ENCODE results near the gene ZSCAN10. TPM values are rescaled to one million over a fixed set of nuclear protein-coding genes. Genes with fewer than 3 reads are reported as not detected.
"Not testable (repeated sequence)": the region's sequence is repeated elsewhere in the genome, so short reads cannot be mapped to it uniquely, and the experiment has no call there.

The ZSCAN10 gene
- total and polyA plus RNA-seq, 2 donors = not detected

DNA sequence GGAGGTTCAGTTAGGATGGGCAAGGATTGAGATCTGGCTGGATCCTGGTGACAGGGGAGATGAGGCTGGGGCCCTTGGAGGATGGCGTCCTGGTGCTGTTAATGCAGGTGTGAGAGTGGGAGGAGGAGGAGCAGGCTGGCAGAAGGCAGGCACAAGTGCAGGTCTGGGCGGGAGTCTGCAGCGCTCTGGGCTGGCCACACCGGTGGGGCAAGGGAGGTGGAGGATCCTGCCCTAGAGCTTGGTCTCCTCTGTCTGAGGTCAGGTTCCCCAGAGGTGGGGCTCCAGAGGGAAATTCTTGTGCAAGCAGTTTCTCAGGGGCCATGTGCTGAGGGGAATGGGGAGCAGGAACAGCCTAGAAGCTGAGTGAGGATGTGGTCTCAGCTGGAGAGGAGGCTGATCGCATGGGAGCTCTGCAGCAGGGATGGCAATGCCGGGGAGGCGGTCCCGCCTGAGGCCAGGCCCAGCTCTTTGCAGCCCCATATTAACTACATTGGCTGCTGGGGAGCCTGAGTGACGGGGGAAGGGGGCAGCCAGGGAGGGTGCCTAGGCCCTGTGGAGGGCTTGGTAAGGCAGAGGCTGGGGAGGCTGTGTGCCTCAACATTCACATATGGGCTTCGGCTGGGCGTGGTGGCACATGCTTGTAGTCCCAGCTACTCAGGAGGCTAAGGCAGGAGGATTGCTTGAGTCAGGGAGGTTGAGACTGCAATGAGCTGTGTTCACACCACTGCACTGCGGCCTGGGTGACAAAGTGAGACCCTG lies 46.3 kb downstream of the ZSCAN10 start:
- H3K4me3 ChIP-seq (ENCODE audit: low read depth, low read length); H3K4me1 ChIP-seq (ENCODE audit: insufficient read depth); DNase-seq (ENCODE audit: extremely low spot score); H3K36me3 ChIP-seq (ENCODE audit: insufficient read depth); H3K27ac ChIP-seq (ENCODE audit: low read depth): not testable (repeated sequence)
- 76% methylated on average over 11 of the region's 12 CpGs for WGBS

DNA sequence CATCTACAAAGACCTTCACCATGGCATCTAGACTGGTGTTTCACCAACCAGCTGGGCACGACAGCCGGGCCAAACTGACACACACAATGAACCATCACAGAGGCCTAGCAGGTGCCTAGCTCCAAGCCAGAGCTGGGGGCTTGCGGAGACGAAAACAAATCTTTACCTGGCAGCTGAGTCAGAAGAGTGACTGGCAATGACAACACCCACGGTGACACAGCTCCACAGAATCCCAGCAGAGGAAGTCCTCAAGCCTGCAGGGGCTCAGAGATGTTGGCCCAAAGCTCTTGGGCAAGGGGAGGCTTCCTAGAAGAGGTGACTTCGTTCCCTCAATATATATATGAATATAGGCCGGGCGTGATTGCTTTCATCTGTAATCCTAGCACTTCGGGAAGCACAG lies 47.6 kb downstream of the ZSCAN10 start:
- H3K27ac ChIP-seq (ENCODE audit: low read depth) = no peak overlapping the region
- WGBS = 88% methylated on average over 9 of the region's 9 CpGs
- DNase-seq (ENCODE audit: extremely low spot score) = no peak
- H3K4me3 ChIP-seq (ENCODE audit: low read depth, low read length) = no peak overlapping the region
- H3K4me1 ChIP-seq (ENCODE audit: insufficient read depth) = no peaks in the 10 kb centered on the region
- H3K36me3 ChIP-seq (ENCODE audit: insufficient read depth) = no peaks in the 10 kb centered on the region

DNA sequence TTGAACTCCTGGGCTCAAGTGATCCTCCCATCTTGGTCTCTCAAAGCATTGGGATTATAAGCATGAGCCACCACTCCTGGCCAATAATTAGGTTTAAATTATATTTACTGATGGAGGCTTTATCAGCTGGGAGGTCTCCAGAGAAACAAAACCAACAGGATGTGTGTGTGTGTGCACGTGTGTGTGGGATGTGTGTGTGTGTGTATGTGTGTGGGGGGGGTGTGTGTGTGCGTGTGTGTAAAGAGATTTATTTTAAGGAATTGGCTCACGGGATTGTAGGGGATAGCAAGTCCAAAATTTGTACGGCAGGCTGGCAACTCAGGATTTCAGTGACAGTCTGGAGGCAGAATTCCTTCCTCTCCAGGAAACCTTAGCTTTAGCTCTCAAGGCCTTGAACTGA lies 48.1 kb downstream of the ZSCAN10 start:
- Histone ChIP-seq H3K36me3 (ENCODE audit: insufficient read depth) (no peaks in the 10 kb centered on the region), H3K4me3 (ENCODE audit: low read depth, low read length) (no peak overlapping the region), H3K27ac (ENCODE audit: low read depth) (no peak overlapping the region), H3K4me1 (ENCODE audit: insufficient read depth) (peaks cover 1% of the 10 kb centered on the region)
- no peak for DNase-seq (ENCODE audit: extremely low spot score)
- WGBS = 38% methylated on average over 4 of the region's 4 CpGs

DNA sequence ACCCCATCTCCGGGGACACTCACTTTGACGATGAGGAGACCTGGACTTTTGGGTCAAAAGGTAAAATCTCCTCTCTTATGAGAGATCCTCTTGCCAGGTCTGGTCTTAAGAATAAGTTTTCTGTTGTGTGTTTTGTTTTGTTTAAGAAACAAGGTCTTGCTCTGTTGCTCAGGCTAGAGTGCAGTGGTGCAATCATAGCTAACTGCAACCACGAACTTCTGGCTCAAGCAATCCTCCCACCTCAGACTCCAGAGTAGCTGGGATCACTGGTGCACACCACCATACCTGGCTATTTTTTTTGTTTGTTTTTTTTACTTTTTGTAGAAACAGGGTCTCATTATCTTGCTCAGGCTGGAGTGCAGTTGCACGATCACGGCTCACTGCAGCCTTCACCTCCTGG lies 48.6 kb downstream of the ZSCAN10 start:
- Histone ChIP-seq H3K4me1 (ENCODE audit: insufficient read depth) (peaks cover 1% of the 10 kb centered on the region), H3K36me3 (ENCODE audit: insufficient read depth) (no peaks in the 10 kb centered on the region), H3K27ac (ENCODE audit: low read depth) (no peak overlapping the region), H3K4me3 (ENCODE audit: low read depth, low read length) (no peak overlapping the region)
- WGBS = 86% methylated on average over 5 of the region's 5 CpGs
- no peak for DNase-seq (ENCODE audit: extremely low spot score)

DNA sequence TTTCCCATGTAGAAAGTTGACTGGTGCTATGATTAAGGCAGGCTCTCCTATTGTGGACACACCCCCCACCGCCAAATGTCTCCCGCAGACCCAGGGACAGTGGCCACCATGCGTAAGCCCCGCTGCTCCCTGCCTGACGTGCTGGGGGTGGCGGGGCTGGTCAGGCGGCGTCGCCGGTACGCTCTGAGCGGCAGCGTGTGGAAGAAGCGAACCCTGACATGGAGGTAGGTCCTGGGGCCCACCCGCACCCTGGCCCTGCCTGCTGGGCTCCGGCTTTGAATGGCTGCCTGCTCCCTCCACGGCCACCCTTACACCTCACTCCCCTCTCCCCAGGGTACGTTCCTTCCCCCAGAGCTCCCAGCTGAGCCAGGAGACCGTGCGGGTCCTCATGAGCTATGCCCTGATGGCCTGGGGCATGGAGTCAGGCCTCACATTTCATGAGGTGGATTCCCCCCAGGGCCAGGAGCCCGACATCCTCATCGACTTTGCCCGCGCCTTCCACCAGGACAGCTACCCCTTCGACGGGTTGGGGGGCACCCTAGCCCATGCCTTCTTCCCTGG lies 49.1 kb downstream of the ZSCAN10 start:
- WGBS = 82% methylated on average over 26 of the region's 26 CpGs
- peaks cover 1% of the 10 kb centered on the region for H3K4me1 ChIP-seq (ENCODE audit: insufficient read depth)
- DNase-seq (ENCODE audit: extremely low spot score) = no peak
- no peak overlapping the region for H3K27ac ChIP-seq (ENCODE audit: low read depth)
- no peak overlapping the region for H3K4me3 ChIP-seq (ENCODE audit: low read depth, low read length)
- no peaks in the 10 kb centered on the region for H3K36me3 ChIP-seq (ENCODE audit: insufficient read depth)

DNA sequence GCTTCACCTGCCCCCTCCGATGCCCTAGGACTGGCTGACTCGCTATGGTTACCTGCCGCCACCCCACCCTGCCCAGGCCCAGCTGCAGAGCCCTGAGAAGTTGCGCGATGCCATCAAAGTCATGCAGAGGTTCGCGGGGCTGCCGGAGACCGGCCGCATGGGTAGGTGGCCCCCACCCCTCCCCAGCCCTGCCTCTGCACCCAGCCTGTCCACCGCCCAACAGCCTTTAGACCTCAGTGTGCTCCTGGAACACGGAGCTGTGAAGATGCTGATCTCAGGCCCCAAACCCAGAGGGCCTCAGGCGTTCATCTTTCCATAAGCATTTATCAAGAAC lies 51.7 kb downstream of the ZSCAN10 start:
- Histone ChIP-seq H3K36me3 (ENCODE audit: insufficient read depth) (no peaks in the 10 kb centered on the region), H3K4me3 (ENCODE audit: low read depth, low read length) (no peak overlapping the region), H3K27ac (ENCODE audit: low read depth) (no peak overlapping the region), H3K4me1 (ENCODE audit: insufficient read depth) (peaks cover 1% of the 10 kb centered on the region)
- 9% methylated on average over 13 of the region's 13 CpGs for WGBS
- no peak for DNase-seq (ENCODE audit: extremely low spot score)

- H3K4me3 ChIP-seq (ENCODE audit: low read depth, low read length) = peak overlapping the region; percentile 43
Observed at GRCh38 chr16:3046641-3047386, 52.3 kb downstream of the ZSCAN10 start.

GRCh38 chr16:3045758-3046640 lies 53.1 kb downstream of the ZSCAN10 start, which contains the start of gene MMP25:
TSS of gene MMP25 (plus strand) at chr16:3046561. CDS start at chr16:3046918, 357 bp downstream.
- Histone ChIP-seq H3K27ac (ENCODE audit: low read depth) (no peak within 1 kb of the TSS), H3K4me3 (ENCODE audit: low read depth, low read length) (peak within 1 kb of the TSS; percentile 48), H3K36me3 (ENCODE audit: insufficient read depth) (no peaks in the 10 kb centered on the region), H3K4me1 (ENCODE audit: insufficient read depth) (peaks cover 1% of the 10 kb centered on the region)
- under 1% methylated on average over 86 of the region's 86 CpGs for WGBS
- DNase-seq (ENCODE audit: extremely low spot score) = no peak

More at GRCh38 chr16:3046641-3047386, 52.3 kb downstream of the ZSCAN10 start:
- DNase-seq (ENCODE audit: extremely low spot score) = no peak
- under 1% methylated on average over 54 of the region's 54 CpGs for WGBS
- Histone ChIP-seq H3K27ac (ENCODE audit: low read depth) (no peak overlapping the region), H3K4me1 (ENCODE audit: insufficient read depth) (peaks cover 1% of the 10 kb centered on the region), H3K36me3 (ENCODE audit: insufficient read depth) (no peaks in the 10 kb centered on the region)

DNA sequence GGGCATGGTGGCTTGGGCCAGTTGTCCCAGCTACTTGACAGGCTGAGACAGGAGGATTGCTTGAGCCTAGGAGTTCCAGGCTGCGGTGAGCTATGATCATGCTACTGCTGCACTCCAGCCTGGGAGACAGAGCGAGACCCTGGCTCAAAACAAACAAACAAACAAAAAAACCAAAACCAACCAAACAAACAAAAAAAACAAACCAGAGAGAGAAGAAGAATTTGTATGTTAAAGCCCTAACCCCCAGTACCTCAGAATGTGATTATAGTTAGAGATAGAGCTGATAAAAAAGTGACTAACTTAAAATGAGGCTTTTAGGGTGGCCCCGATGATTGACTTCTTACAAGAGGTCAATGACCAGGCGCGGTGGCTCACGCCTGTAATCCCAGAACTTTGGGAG lies 54.4 kb downstream of the ZSCAN10 start:
- 85% methylated on average over 6 of the region's 6 CpGs for WGBS
- Histone ChIP-seq H3K4me3 (ENCODE audit: low read depth, low read length) (no peak overlapping the region), H3K36me3 (ENCODE audit: insufficient read depth) (no peaks in the 10 kb centered on the region), H3K4me1 (ENCODE audit: insufficient read depth) (peaks cover 1% of the 10 kb centered on the region), H3K27ac (ENCODE audit: low read depth) (no peak overlapping the region)
- no peak for DNase-seq (ENCODE audit: extremely low spot score)

GRCh38 chr16:3042376-3042775 lies 56.7 kb downstream of the ZSCAN10 start:
- 86% methylated on average over 3 of the region's 3 CpGs for WGBS
- Histone ChIP-seq H3K4me1 (ENCODE audit: insufficient read depth) (peaks cover 1% of the 10 kb centered on the region), H3K27ac (ENCODE audit: low read depth) (no peak overlapping the region), H3K4me3 (ENCODE audit: low read depth, low read length) (no peak overlapping the region), H3K36me3 (ENCODE audit: insufficient read depth) (no peaks in the 10 kb centered on the region)
- no peak for DNase-seq (ENCODE audit: extremely low spot score)

- DNase-seq (ENCODE audit: extremely low spot score) = no peak
- Histone ChIP-seq H3K4me3 (ENCODE audit: low read depth, low read length) (no peak overlapping the region), H3K36me3 (ENCODE audit: insufficient read depth) (no peaks in the 10 kb centered on the region), H3K4me1 (ENCODE audit: insufficient read depth) (no peaks in the 10 kb centered on the region), H3K27ac (ENCODE audit: low read depth) (no peak overlapping the region)
- WGBS = 81% methylated on average over 5 of the region's 5 CpGs
Observed at GRCh38 chr16:3038896-3039295, 60.2 kb downstream of the ZSCAN10 start.
